Breast epithelium (tissue), 4 donors: ENCODE measurements around the gene ZMYM2. TPM values are rescaled to one million over a fixed set of nuclear protein-coding genes. Genes with fewer than 3 reads are reported as not detected.

Experiments used
- DNase-seq, 2 donors: peaks; one replicate each; pipeline ENCODE4 v3.0.0-alpha.2; 2019; ENCODE audit warnings: low spot score in 2 of 2
- H3K27ac ChIP-seq, 2 donors: fragments of 200-600 bp; sonication (generic) in 1 of 2; one replicate each; pipeline ENCODE4 v1.5.1; 2016 to 2019; ENCODE audit warnings: mild to moderate bottlenecking in 1 of 2
- H3K27me3 ChIP-seq, 2 donors: fragments of 200-600 bp; sonication (generic) in 1 of 2; one replicate each; pipeline versions ENCODE4 v1.5.1 to v1.6.0; 2017 to 2019; ENCODE audit warnings: control low read depth in 1 of 2, mild to moderate bottlenecking in 1 of 2
- H3K36me3 ChIP-seq: fragments of 200-600 bp; one replicate; pipeline ENCODE4 v1.5.1; 2019
- H3K4me1 ChIP-seq, 2 donors: fragments of 200-600 bp; sonication (generic); one replicate each; pipeline ENCODE4 v1.5.1; 2016 to 2019; ENCODE audit warnings: control low read depth in 1 of 2
- H3K4me3 ChIP-seq, 3 donors: fragments of 200-600 bp; sonication (generic); 1 replicate in 2 of 3; 2 replicates in 1 of 3; pipeline ENCODE4 v1.5.1; 2016 to 2019; ENCODE audit warnings: mild to moderate bottlenecking in 3 of 3, moderate library complexity in 2 of 3
- H3K9me3 ChIP-seq, 2 donors: fragments of 200-600 bp; sonication (generic) in 1 of 2; one replicate each; pipeline ENCODE4 v1.5.1; 2016 to 2019; ENCODE audit warnings: control low read depth in 1 of 2
- POLR2A ChIP-seq: fragments of 450-650 bp; IDR thresholded peaks from one replicate; pipeline ENCODE4 v1.6.1; 2016; ENCODE audit warnings: antibody characterized with exemption, mild to moderate bottlenecking, moderate library complexity
- POLR2AphosphoS5 ChIP-seq, 3 donors: sonication (generic); formaldehyde crosslinking; IDR thresholded peaks; one replicate each; pipeline ENCODE4 v1.6.1; 2017; ENCODE audit warnings: antibody characterized with exemption in 3 of 3
- intact Hi-C: fragments of 100-400 bp; cut with DNase I; formaldehyde crosslinking; loops from one replicate; pipeline ENCODE4 v1.15.1; 2023; ENCODE audit warnings: low total_unique reads
- total RNA-seq, 3 donors: library from RNA; depleted of rRNA; stranded (reverse); fragments of >200 nt; gene quantifications; one replicate each; pipeline ENCODE4 v1.1.0, GENCODE V29; 2016
- TF ChIP-seq, protein P1 (sequence below), 3 donors: fragments of 450-650 bp; IDR thresholded peaks; one replicate each; pipeline ENCODE4 v1.5.1; 2016 to 2017; ENCODE audit warnings: antibody characterized with exemption in 3 of 3, mild to moderate bottlenecking in 3 of 3, moderate library complexity in 3 of 3

The ZMYM2 gene
- total RNA-seq, 3 donors from 2014 or later: 76.5 to 118 (median 93.1) TPM

DNA sequence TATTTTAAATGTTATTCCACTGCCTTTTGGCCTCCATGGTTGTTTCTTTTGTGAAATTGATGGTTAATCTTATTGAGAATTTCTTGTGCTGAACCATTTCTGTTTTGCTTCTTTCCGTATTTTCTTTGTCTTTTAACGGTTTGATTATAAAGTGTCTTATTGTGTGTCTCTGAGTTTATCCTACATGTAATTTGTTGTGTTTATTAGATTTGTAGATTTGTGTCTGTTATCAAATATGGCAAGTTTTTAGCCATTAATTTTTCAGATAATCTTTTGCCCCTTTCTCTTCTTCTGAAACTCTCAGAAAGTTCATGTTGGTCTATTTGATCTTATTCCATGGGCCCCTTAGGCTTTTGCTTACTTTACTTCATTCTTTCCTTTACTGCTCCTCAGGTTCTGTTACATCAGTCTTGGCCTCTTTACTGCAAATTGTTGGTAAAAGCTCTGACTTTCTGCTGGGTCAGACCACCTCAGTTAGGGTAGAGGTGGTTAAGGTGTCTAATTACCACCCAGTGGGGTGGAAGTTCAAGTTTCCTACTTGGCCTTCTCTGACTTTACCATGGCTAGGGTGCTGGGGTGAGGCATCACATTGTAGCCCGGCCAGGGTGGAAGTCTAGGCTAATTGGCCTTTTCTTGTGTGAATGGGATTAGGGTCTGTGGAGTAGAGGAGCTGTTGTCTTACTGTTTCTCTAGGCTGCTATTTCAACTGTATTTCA is 58.3 kb downstream of the ZMYM2 start:
- H3K27me3 ChIP-seq: no peaks in the 10 kb centered on the region
- H3K27ac ChIP-seq: no peak overlapping the region

GRCh38 chr13:20017365-20017711 is 58.8 kb downstream of the ZMYM2 start:
- no peak overlapping the region for H3K27ac ChIP-seq
- TF ChIP-seq POLR2AphosphoS5 (IDR thresholded peaks at IDR 0.05): no peak
- TF ChIP-seq POLR2A: no peak
- TF ChIP-seq, protein P1, sequence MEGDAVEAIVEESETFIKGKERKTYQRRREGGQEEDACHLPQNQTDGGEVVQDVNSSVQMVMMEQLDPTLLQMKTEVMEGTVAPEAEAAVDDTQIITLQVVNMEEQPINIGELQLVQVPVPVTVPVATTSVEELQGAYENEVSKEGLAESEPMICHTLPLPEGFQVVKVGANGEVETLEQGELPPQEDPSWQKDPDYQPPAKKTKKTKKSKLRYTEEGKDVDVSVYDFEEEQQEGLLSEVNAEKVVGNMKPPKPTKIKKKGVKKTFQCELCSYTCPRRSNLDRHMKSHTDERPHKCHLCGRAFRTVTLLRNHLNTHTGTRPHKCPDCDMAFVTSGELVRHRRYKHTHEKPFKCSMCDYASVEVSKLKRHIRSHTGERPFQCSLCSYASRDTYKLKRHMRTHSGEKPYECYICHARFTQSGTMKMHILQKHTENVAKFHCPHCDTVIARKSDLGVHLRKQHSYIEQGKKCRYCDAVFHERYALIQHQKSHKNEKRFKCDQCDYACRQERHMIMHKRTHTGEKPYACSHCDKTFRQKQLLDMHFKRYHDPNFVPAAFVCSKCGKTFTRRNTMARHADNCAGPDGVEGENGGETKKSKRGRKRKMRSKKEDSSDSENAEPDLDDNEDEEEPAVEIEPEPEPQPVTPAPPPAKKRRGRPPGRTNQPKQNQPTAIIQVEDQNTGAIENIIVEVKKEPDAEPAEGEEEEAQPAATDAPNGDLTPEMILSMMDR (IDR thresholded peaks at IDR 0.05): no peak
- H3K27me3 ChIP-seq: no peaks in the 10 kb centered on the region
- H3K4me1 ChIP-seq: no peaks in the 10 kb centered on the region
- H3K9me3 ChIP-seq: peaks cover 18 to 36% of the 10 kb centered on the region in 2 donors
- intact Hi-C loops: no loop called here
- no peak overlapping the region for H3K4me3 ChIP-seq
- no peak for DNase-seq
- peaks cover 9% of the 10 kb centered on the region for H3K36me3 ChIP-seq

More for the DNA sequence above, 58.3 kb downstream of the ZMYM2 start:
- DNase-seq: no peak
- peaks cover 18 to 36% of the 10 kb centered on the region in 2 donors for H3K9me3 ChIP-seq
- no peak for TF ChIP-seq POLR2AphosphoS5 (IDR thresholded peaks at IDR 0.05)
- H3K36me3 ChIP-seq: peaks cover 9% of the 10 kb centered on the region
- H3K4me3 ChIP-seq: no peak overlapping the region
- no peaks in the 10 kb centered on the region for H3K4me1 ChIP-seq
- intact Hi-C loops: no loop called here

DNA sequence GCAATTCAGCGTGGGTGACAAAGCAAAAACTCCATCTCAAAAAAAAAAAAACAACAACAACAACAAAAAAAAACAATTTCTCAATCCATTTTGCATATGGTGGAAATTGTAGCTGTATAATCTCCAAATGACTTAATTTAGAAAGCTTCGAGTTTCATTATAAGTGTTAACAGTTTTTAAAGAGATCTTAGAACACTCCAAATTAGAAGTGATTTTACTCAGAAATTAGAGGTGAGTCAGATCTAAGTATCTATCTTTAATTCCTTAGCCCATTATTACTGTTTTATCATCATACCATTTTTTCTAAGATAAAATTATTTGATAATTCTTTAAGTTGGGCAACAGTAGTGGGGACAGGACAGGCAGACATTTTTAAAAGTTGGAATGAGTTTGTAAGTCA is 60.5 kb downstream of the ZMYM2 start:
- Histone ChIP-seq H3K27ac (no peak overlapping the region), H3K9me3 (peaks cover 15 to 32% of the 10 kb centered on the region in 2 donors), H3K4me1 (no peaks in the 10 kb centered on the region), H3K4me3 (no peak overlapping the region), H3K36me3 (peaks cover 9% of the 10 kb centered on the region), H3K27me3 (no peaks in the 10 kb centered on the region)
- DNase-seq: no peak
- TF ChIP-seq POLR2A (no peak), POLR2AphosphoS5 (IDR thresholded peaks at IDR 0.05) (no peak)
- TF ChIP-seq, protein P1 (IDR thresholded peaks at IDR 0.05): no peak
- intact Hi-C loops: no loop called here

DNA sequence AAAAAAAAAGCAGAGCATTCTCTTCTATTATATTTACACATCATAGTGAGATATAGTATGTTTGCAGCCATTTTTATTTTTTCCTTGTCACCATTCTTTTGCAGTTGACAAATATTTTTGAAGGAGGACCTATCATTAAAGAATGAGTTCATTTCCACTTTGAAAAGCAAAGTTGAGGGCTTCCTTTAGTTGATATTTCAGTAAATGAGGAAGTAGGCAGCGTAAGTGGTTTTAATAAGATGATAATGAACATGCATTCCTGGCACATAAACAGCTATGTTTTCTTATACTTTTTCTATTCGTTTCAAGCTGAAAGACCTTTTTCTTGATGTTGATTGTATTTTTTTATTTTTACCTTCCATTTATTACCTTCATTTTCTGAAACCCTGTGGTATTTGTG is 66.2 kb downstream of the ZMYM2 start:
- Histone ChIP-seq H3K27ac (no peak overlapping the region), H3K4me3 (no peak overlapping the region), H3K27me3 (no peaks in the 10 kb centered on the region), H3K36me3 (no peaks in the 10 kb centered on the region), H3K9me3 (no peaks in the 10 kb centered on the region), H3K4me1 (no peaks in the 10 kb centered on the region)
- no peak for DNase-seq
- TF ChIP-seq, protein P1 (IDR thresholded peaks at IDR 0.05): no peak
- TF ChIP-seq POLR2AphosphoS5 (IDR thresholded peaks at IDR 0.05) (no peak), POLR2A (no peak)
- intact Hi-C loops: no loop called here

DNA sequence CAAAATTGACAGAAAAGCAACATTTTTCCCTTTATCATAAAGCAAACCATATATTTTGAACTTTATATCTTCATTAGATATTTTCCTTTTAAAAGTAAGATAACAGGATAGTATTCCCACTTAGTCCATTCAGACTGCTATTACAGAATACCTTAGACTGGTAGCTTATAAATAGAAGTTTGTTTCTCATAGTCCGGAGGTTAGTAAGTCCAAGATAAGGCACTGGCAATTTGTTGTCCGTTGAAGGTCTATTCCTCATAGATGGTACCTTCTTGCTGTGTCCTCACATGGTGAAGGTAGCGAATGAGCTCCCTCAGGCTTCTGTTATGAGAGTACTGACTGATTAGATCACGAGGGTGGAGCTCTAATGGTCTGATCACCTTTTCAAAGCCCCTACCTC is 70.4 kb downstream of the ZMYM2 start:
- no peak for TF ChIP-seq POLR2AphosphoS5 (IDR thresholded peaks at IDR 0.05)
- TF ChIP-seq POLR2A: no peak
- TF ChIP-seq, protein P1 (IDR thresholded peaks at IDR 0.05): no peak
- Histone ChIP-seq H3K27ac (no peak overlapping the region), H3K27me3 (no peaks in the 10 kb centered on the region), H3K4me3 (no peak overlapping the region), H3K4me1 (no peaks in the 10 kb centered on the region), H3K9me3 (no peaks in the 10 kb centered on the region), H3K36me3 (peaks cover 7% of the 10 kb centered on the region)
- intact Hi-C loops: no loop called here
- DNase-seq: no peak
